ENCODE data around the gene CAMK4. TPM values are rescaled to one million over a fixed set of nuclear protein-coding genes. Genes with fewer than 3 reads are reported as not detected.

CAMK4 gene
- total and polyA plus RNA-seq, 4 donors = 0.27 to 1.4 (median 1.2) TPM

GRCh38 chr5:111367115-111367514 is 142.9 kb downstream of the CAMK4 start:
- Histone ChIP-seq H3K27ac (ENCODE audit: low read depth in 1 of 2, low read length in 2 of 2) (no peak overlapping the region), H3K4me1 (ENCODE audit: control insufficient read depth in 4 of 4, insufficient read depth in 4 of 4, low read length in 3 of 4) (no peaks in the 10 kb centered on the region), H3K9me3 (ENCODE audit: control insufficient read depth in 4 of 4, low read length in 3 of 4) (no peaks in the 10 kb centered on the region), H3K9ac (ENCODE audit: low read depth in 1 of 2, low read length in 2 of 2) (no peak overlapping the region), H3K4me3 (ENCODE audit: low read depth in 1 of 3, low read length in 3 of 3) (no peak overlapping the region), H3K27me3 (ENCODE audit: control insufficient read depth in 4 of 4, insufficient read depth in 4 of 4, low read length in 3 of 4) (no peaks in the 10 kb centered on the region), H3K36me3 (ENCODE audit: control insufficient read depth in 4 of 4, insufficient read depth in 3 of 4, low read depth in 1 of 4, low read length in 3 of 4) (no peaks in the 10 kb centered on the region)
- WGBS = 75% methylated on average over 3 of the region's 3 CpGs
- TF ChIP-seq ATF3 (IDR thresholded peaks at IDR 0.05) (no peak), SP1 (IDR thresholded peaks at IDR 0.05) (no peak), GABPA (IDR thresholded peaks at IDR 0.05 in 1 of 2, conservative IDR thresholded peaks at IDR 0.05 in 1 of 2) (no peak), REST (IDR thresholded peaks at IDR 0.05) (no peak), FOXA2 (IDR thresholded peaks at IDR 0.05) (no peak), ZBTB33 (IDR thresholded peaks at IDR 0.05) (no peak), NR2F2 (IDR thresholded peaks at IDR 0.05) (no peak), HNF4G (IDR thresholded peaks at IDR 0.05) (no peak), RAD21 (IDR thresholded peaks at IDR 0.05) (no peak), MAX (IDR thresholded peaks at IDR 0.05) (no peak)
- DNase-seq (ENCODE audit: low spot score) = no peak

- no peak for TF ChIP-seq RAD21 (IDR thresholded peaks at IDR 0.05)
- TF ChIP-seq HNF4G (IDR thresholded peaks at IDR 0.05) = no peak
- no peak for TF ChIP-seq HNF4A (conservative IDR thresholded peaks at IDR 0.05)
- TF ChIP-seq REST (IDR thresholded peaks at IDR 0.05) = no peak
- TF ChIP-seq ZBTB33 (IDR thresholded peaks at IDR 0.05) = no peak
- Histone ChIP-seq H3K9ac (ENCODE audit: low read depth in 1 of 2, low read length in 2 of 2) (no peak overlapping the region), H3K27ac (ENCODE audit: low read depth in 1 of 2, low read length in 2 of 2) (no peak overlapping the region), H3K9me3 (ENCODE audit: control insufficient read depth in 4 of 4, low read length in 3 of 4) (no peaks in the 10 kb centered on the region), H3K27me3 (ENCODE audit: control insufficient read depth in 4 of 4, insufficient read depth in 4 of 4, low read length in 3 of 4) (no peaks in the 10 kb centered on the region), H3K36me3 (ENCODE audit: control insufficient read depth in 4 of 4, insufficient read depth in 3 of 4, low read depth in 1 of 4, low read length in 3 of 4) (no peaks in the 10 kb centered on the region), H3K4me1 (ENCODE audit: control insufficient read depth in 4 of 4, insufficient read depth in 4 of 4, low read length in 3 of 4) (no peaks in the 10 kb centered on the region), H3K4me3 (ENCODE audit: low read depth in 1 of 3, low read length in 3 of 3) (no peak overlapping the region)
- 93% methylated on average over 1 of the region's 1 CpG for WGBS
- DNase-seq (ENCODE audit: low spot score) = no peak
These were observed 148.6 kb downstream of the CAMK4 start for GRCh38 chr5:111372799-111373198.
